HCT116 (cell line): ENCODE data around the gene NCOA6. TPM values are rescaled to one million over a fixed set of nuclear protein-coding genes. Genes with fewer than 3 reads are reported as not detected.

Experiments
- ATAC-seq: fragments of 200-7000 bp; cut with Tn5 transposase; 2 replicates; pipeline ENCODE4 v1.9.1; 2020; ENCODE audit warnings: mild to moderate bottlenecking, moderate library complexity
- BruUV-seq: library from RNA; stranded (reverse); fragments of 400-500 nt; replicated peaks from 2 replicates; lab custom pipeline; 2021; lab: Mats Ljungman, UMichigan
- CTCF ChIA-PET: fragments of 300-600 bp; sonication (Branson Sonifier 250); formaldehyde crosslinking; loops from one replicate; lab custom pipeline; 2021; ENCODE audit warnings: antibody characterized with exemption; lab: Charles Lee
- POLR2A ChIA-PET: fragments of 300-600, 350-600 bp; sonication (Branson Sonifier 250); formaldehyde crosslinking; loops from one replicate; lab custom pipeline; 2021; ENCODE audit warnings: antibody characterized with exemption; lab: Charles Lee
- RAD21 ChIA-PET, 2 experiments: fragments of 300-600 bp; sonication (Branson Sonifier 250); formaldehyde crosslinking; loops; one replicate each; lab custom pipeline; 2023; ENCODE audit warnings: low total read pairs in 2 of 2; ENCODE audit not compliant: uncharacterized antibody in 2 of 2, unreplicated experiment in 2 of 2, low non-redundant PET in 1 of 2; lab: Charles Lee
- DNase-seq: peaks from one replicate; pipeline ENCODE4 v3.0.0-alpha.2; 2010; ENCODE audit warnings: low read depth, low spot score
- H2AFZ ChIP-seq: fragments of 200-600 bp; shearing (Covaris generic), sonication (generic); 2 replicates; pipeline ENCODE4 v1.6.1; 2017; ENCODE audit warnings: low read depth, mixed run types, mixed read lengths, antibody characterized with exemption, low read length; ENCODE audit not compliant: poor library complexity, severe bottlenecking
- H3K27ac ChIP-seq: 2 replicates; pipeline ENCODE4 v1.5.1; 2012; ENCODE audit warnings: low read depth, low read length
- H3K27me3 ChIP-seq: fragments of 200-600 bp; sonication (generic); 2 replicates; pipeline ENCODE4 v1.6.1; 2016; ENCODE audit warnings: mixed run types, low read length, mixed read lengths; ENCODE audit not compliant: insufficient read depth
- H3K36me3 ChIP-seq, 2 experiments: fragments of 200-500 bp in 1 of 2; fragments of 200-600 bp in 1 of 2; sonication (Bioruptor generic) in 1 of 2; sonication (generic) in 1 of 2; 2 replicates each; pipeline versions ENCODE4 v1.5.1 to v1.6.1; 2014 to 2016; ENCODE audit warnings: low read length in 2 of 2, inconsistent platforms in 1 of 2, mixed read lengths in 1 of 2, mixed run types in 1 of 2; ENCODE audit not compliant: insufficient read depth in 2 of 2, control insufficient read depth in 1 of 2
- H3K4me1 ChIP-seq, 2 experiments: fragments of 200-600 bp in 1 of 2; sonication (generic) in 1 of 2; 2 replicates each; pipeline versions ENCODE4 v1.5.1 to v1.6.1; 2012 to 2017; ENCODE audit warnings: low read length in 2 of 2, inconsistent platforms in 1 of 2, mild to moderate bottlenecking in 1 of 2, mixed read lengths in 1 of 2, mixed run types in 1 of 2, moderate library complexity in 1 of 2; ENCODE audit not compliant: insufficient read depth in 2 of 2, control insufficient read depth in 1 of 2
- H3K4me2 ChIP-seq: fragments of 200-600 bp; sonication (generic); 2 replicates; pipeline ENCODE4 v1.6.1; 2017; ENCODE audit warnings: mixed run types, low read length, mixed read lengths
- H3K4me3 ChIP-seq, 2 experiments: fragments of 200-600 bp in 1 of 2; sonication (generic) in 1 of 2; replicated peaks in 1 of 2; 2 replicates each; pipeline ENCODE4 v1.5.1; 2011 to 2016; ENCODE audit warnings: low read length in 2 of 2, control low read depth in 1 of 2, low read depth in 1 of 2, mild to moderate bottlenecking in 1 of 2, mixed read lengths in 1 of 2, mixed run types in 1 of 2
- H3K79me2 ChIP-seq: fragments of 200-600 bp; sonication (generic); 2 replicates; pipeline ENCODE4 v1.6.1; 2017; ENCODE audit warnings: mild to moderate bottlenecking, mixed run types, low read length, moderate library complexity, mixed read lengths; ENCODE audit not compliant: insufficient read depth
- H3K9ac ChIP-seq: fragments of 200-600 bp; sonication (generic); 2 replicates; pipeline ENCODE4 v1.6.1; 2016; ENCODE audit warnings: low read length, mixed read lengths
- H3K9me2 ChIP-seq: fragments of 200-600 bp; sonication (generic), shearing (Covaris generic); 2 replicates; pipeline ENCODE4 v1.6.1; 2017; ENCODE audit warnings: mixed run types, mild to moderate bottlenecking, moderate library complexity; ENCODE audit not compliant: insufficient read depth
- H3K9me3 ChIP-seq, 2 experiments: fragments of 200-500 bp in 1 of 2; fragments of 200-600 bp in 1 of 2; sonication (Bioruptor generic) in 1 of 2; sonication (generic) in 1 of 2; 2 replicates each; pipeline ENCODE4 v1.6.1; 2014 to 2017; ENCODE audit warnings: low read length in 2 of 2, mixed read lengths in 2 of 2, inconsistent platforms in 1 of 2, low read depth in 1 of 2, mild to moderate bottlenecking in 1 of 2, mixed run types in 1 of 2, moderate library complexity in 1 of 2; ENCODE audit not compliant: control insufficient read depth in 1 of 2, insufficient read depth in 1 of 2
- H4K20me1 ChIP-seq: fragments of 200-600 bp; sonication (generic), shearing (Covaris generic); 2 replicates; pipeline ENCODE4 v1.6.1; 2017; ENCODE audit warnings: mixed run types, mild to moderate bottlenecking, moderate library complexity; ENCODE audit not compliant: insufficient read depth
- CTCF ChIP-seq, 3 experiments: fragments of 200-600 bp in 1 of 3; sonication (generic) in 1 of 3; IDR thresholded peaks in 2 of 3; conservative IDR thresholded peaks in 1 of 3; 2 replicates each; pipeline ENCODE4 v1.5.1; 2012 to 2017; ENCODE audit warnings: low read depth in 2 of 3, low read length in 2 of 3, antibody characterized with exemption in 1 of 3, borderline replicate concordance in 1 of 3, control low read depth in 1 of 3, mild to moderate bottlenecking in 1 of 3, mixed read lengths in 1 of 3, mixed run types in 1 of 3, moderate library complexity in 1 of 3; ENCODE audit not compliant: insufficient read depth in 1 of 3
- ELF1 ChIP-seq: IDR thresholded peaks from 2 replicates; pipeline ENCODE4 v1.6.1; 2012; ENCODE audit warnings: low read depth, borderline replicate concordance
- JUND ChIP-seq: IDR thresholded peaks from 2 replicates; pipeline ENCODE4 v1.6.1; 2012
- RAD21 ChIP-seq: IDR thresholded peaks from 2 replicates; pipeline ENCODE4 v1.6.1; 2012; ENCODE audit warnings: low read depth, mild to moderate bottlenecking
- REST ChIP-seq: IDR thresholded peaks from 2 replicates; pipeline ENCODE4 v1.6.1; 2012; ENCODE audit warnings: low read depth
- SIN3A ChIP-seq: IDR thresholded peaks from 2 replicates; pipeline ENCODE4 v1.6.1; 2012; ENCODE audit warnings: low read depth
- SP1 ChIP-seq: IDR thresholded peaks from 2 replicates; pipeline ENCODE4 v1.6.1; 2012; ENCODE audit warnings: low read depth
- intact Hi-C: fragments of 100-400 bp; cut with micrococcal nuclease; formaldehyde crosslinking; loops from 2 replicates; pipeline ENCODE4 v1.10.0; 2022
- total RNA-seq: library from RNA; stranded (reverse); gene quantifications from one replicate; pipeline ENCODE4 v1.2.1, GENCODE V29; 2021; ENCODE audit not compliant: unreplicated experiment
- TF ChIP-seq, protein P1 (sequence below): IDR thresholded peaks from 2 replicates; pipeline ENCODE4 v1.6.1; 2012

NCOA6 gene
- total RNA-seq, 1 experiment from 2014 or later = 24.8 TPM

- BruUV-seq = no TSS peak
- no peak overlapping the region for H2AFZ ChIP-seq
- ATAC-seq = no peak
- RAD21 ChIA-PET = no interaction called here
- POLR2A ChIA-PET = no interaction called here
- H3K4me2 ChIP-seq = no peak overlapping the region
- CTCF ChIA-PET = no interaction called here
- intact Hi-C loops = no loop called here
- no peak overlapping the region for H3K4me3 ChIP-seq
- H3K36me3 ChIP-seq = no peaks in the 10 kb centered on the region
- no peaks in the 10 kb centered on the region for H3K9me2 ChIP-seq
- no peaks in the 10 kb centered on the region for H4K20me1 ChIP-seq
- no peak for DNase-seq
- H3K27me3 ChIP-seq = peaks cover 9% of the 10 kb centered on the region
- H3K9me3 ChIP-seq = no peaks in the 10 kb centered on the region
- H3K9ac ChIP-seq = no peak overlapping the region
- no peaks in the 10 kb centered on the region for H3K79me2 ChIP-seq
- no peaks in the 10 kb centered on the region for H3K4me1 ChIP-seq
- H3K27ac ChIP-seq = no peak overlapping the region
- TF ChIP-seq, protein P1, sequence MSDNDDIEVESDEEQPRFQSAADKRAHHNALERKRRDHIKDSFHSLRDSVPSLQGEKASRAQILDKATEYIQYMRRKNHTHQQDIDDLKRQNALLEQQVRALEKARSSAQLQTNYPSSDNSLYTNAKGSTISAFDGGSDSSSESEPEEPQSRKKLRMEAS = no peak
- TF ChIP-seq ELF1 (no peak), JUND (no peak), SP1 (no peak), CTCF (IDR thresholded peaks at IDR 0.05 in 2 of 3, conservative IDR thresholded peaks at IDR 0.05 in 1 of 3; ENCODE audit: borderline replicate concordance in 1 of 3, insufficient read depth in 1 of 3, low read depth in 2 of 3, low read length in 2 of 3) (no peak)
These were observed 16.7 kb upstream of the NCOA6 start for GRCh38 chr20:34842143-34842542.

DNA sequence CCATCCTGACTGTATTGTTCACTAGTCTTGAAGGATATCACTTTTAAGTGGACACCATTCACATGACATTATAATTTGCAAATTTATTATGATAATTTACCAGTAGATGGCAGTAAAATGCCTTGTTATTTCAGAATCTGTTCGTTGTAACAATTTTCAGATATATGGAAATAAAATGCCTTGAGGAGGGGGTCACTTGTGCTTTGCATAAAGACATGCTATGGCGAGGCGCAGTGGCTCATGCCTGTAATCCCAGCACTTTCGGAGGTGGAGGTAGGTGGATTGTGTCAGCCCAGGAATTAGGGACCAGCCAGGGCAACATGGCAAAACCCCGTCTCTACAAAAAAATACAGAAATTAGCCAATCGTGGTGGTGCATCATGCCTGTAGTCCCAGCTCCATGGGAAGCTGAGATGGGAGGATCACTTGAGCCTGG lies 9.0 kb upstream of the NCOA6 start:
- RAD21 ChIA-PET = interaction anchor here (0.6 to 0.9 kb wide), 3 partner anchors 38 to 376 kb away, joined by 3 read pairs; no protein-coding TSS in a partner anchor
- Histone ChIP-seq H3K4me2 (peak overlapping the region; percentile 88), H2AFZ (peak overlapping the region; percentile 100), H3K4me1 (peaks cover 0 to 6% of the 10 kb centered on the region in 2 experiments; a peak in 1 of 4 replicates), H3K79me2 (no peaks in the 10 kb centered on the region), H4K20me1 (no peaks in the 10 kb centered on the region), H3K36me3 (no peaks in the 10 kb centered on the region), H3K27me3 (peaks cover 14% of the 10 kb centered on the region; the same call in 1 of the 2 replicates), H3K9ac (no peak overlapping the region), H3K9me2 (no peaks in the 10 kb centered on the region), H3K9me3 (no peaks in the 10 kb centered on the region), H3K4me3 (peak overlapping the region; percentile 8 to 48; a peak in 3 of 4 replicates), H3K27ac (no peak overlapping the region)
- intact Hi-C loops = loop anchor here (1.0 to 2.0 kb wide), 4 partner anchors 126 to 434 kb away; no protein-coding TSS in a partner anchor
- ATAC-seq = peak; percentile 81
- no TSS peak for BruUV-seq
- DNase-seq = peak; percentile 21
- TF ChIP-seq SIN3A (no peak), REST (no peak), CTCF (IDR thresholded peaks at IDR 0.05 in 2 of 3, conservative IDR thresholded peaks at IDR 0.05 in 1 of 3; ENCODE audit: borderline replicate concordance in 1 of 3, insufficient read depth in 1 of 3, low read depth in 2 of 3, low read length in 2 of 3) (peak; percentile 8 to 55 (median 55); a peak in 3 of 6 replicates), RAD21 (peak; percentile 78)
- TF ChIP-seq, all 23 proteins: peak for 2
- ChIA-PET CTCF (interaction anchor here (0.8 to 1.7 kb wide), 7 partner anchors 9 to 613 kb away, joined by 3 to 6 read pairs (median 4); partner anchors contain the start of gene NCOA6), POLR2A (interaction anchor here (0.7 kb wide), 1 partner anchor 1650 kb away, joined by 4 read pairs; no protein-coding TSS in a partner anchor)
